DOHH2 (cell line): ENCODE results near the gene FAF2.

Experiments used
- H3F3A ChIP-seq: fragments of 200-600 bp; sonication (generic), shearing (Covaris generic); 2 replicates; pipeline ENCODE4 v1.6.0; 2016; ENCODE audit warnings: antibody characterized with exemption, mild to moderate bottlenecking; ENCODE audit not compliant: control insufficient read depth, insufficient read depth
- H3K27ac ChIP-seq: fragments of 200-600 bp; sonication (generic); 2 replicates; pipeline ENCODE4 v1.5.1; 2014; ENCODE audit warnings: low read depth, mild to moderate bottlenecking, low read length, moderate library complexity
- H3K27me3 ChIP-seq: fragments of 200-600 bp; sonication (generic); 2 replicates; pipeline ENCODE4 v1.6.1; 2014; ENCODE audit warnings: mild to moderate bottlenecking, low read length, mixed read lengths; ENCODE audit not compliant: control insufficient read depth
- H3K36me3 ChIP-seq: fragments of 200-600 bp; sonication (generic); 2 replicates; pipeline ENCODE4 v1.6.1; 2014; ENCODE audit warnings: mild to moderate bottlenecking, low read length, moderate library complexity, mixed read lengths; ENCODE audit not compliant: control insufficient read depth
- H3K4me1 ChIP-seq: fragments of 200-600 bp; sonication (generic); 2 replicates; pipeline ENCODE4 v1.6.1; 2014; ENCODE audit warnings: mild to moderate bottlenecking, low read length, mixed read lengths; ENCODE audit not compliant: control insufficient read depth
- H3K4me2 ChIP-seq: fragments of 200-600 bp; sonication (generic); 2 replicates; pipeline ENCODE4 v1.6.0; 2014; ENCODE audit warnings: mild to moderate bottlenecking, low read length, moderate library complexity
- H3K4me3 ChIP-seq: fragments of 200-600 bp; sonication (generic); 2 replicates; pipeline ENCODE4 v1.5.1; 2014; ENCODE audit warnings: mild to moderate bottlenecking, low read length, mixed read lengths
- H3K79me2 ChIP-seq: fragments of 200-600 bp; sonication (generic); 2 replicates; pipeline ENCODE4 v1.6.1; 2014; ENCODE audit warnings: mild to moderate bottlenecking, low read length, mixed read lengths; ENCODE audit not compliant: control insufficient read depth
- H3K9me2 ChIP-seq: fragments of 200-600 bp; sonication (generic); replicated peaks from 2 replicates; pipeline ENCODE4 v1.6.1; 2014; ENCODE audit warnings: mild to moderate bottlenecking, low read length, mixed read lengths; ENCODE audit not compliant: control insufficient read depth
- H3K9me3 ChIP-seq: fragments of 200-600 bp; sonication (generic); 2 replicates; pipeline ENCODE4 v1.6.1; 2014; ENCODE audit warnings: antibody characterized with exemption, low read length, mixed read lengths; ENCODE audit not compliant: control insufficient read depth, insufficient read depth
- H4K20me1 ChIP-seq: fragments of 200-600 bp; sonication (generic); 2 replicates; pipeline ENCODE4 v1.6.0; 2014; ENCODE audit warnings: low read depth, mild to moderate bottlenecking, antibody characterized with exemption, low read length, moderate library complexity; ENCODE audit not compliant: control insufficient read depth, insufficient read depth
- CTCF ChIP-seq: fragments of 200-600 bp; sonication (generic); IDR thresholded peaks from one replicate; pipeline ENCODE4 v1.5.1; 2014; ENCODE audit warnings: antibody characterized with exemption, mild to moderate bottlenecking, low read depth, low read length; ENCODE audit not compliant: poor library complexity, severe bottlenecking
- EZH2phosphoT487 ChIP-seq: fragments of 200-600 bp; sonication (generic); IDR thresholded peaks from 2 replicates; pipeline ENCODE4 v1.6.1; 2017; ENCODE audit warnings: borderline replicate concordance, mild to moderate bottlenecking, antibody characterized with exemption, low read length, moderate library complexity, mixed read lengths

Gene FAF2

GRCh38 chr5:176447978-176448608 lies at the start of gene FAF2:
TSS of gene FAF2 (plus strand) at chr5:176448385. CDS start at chr5:176448408, 23 bp downstream.
- no peak for TF ChIP-seq EZH2phosphoT487
- TF ChIP-seq CTCF, result peak; percentile 96
- Histone ChIP-seq H3K9me3 (no peaks in the 10 kb centered on the region), H3K4me2 (peak within 1 kb of the TSS; percentile 94), H3K4me1 (peaks cover 19% of the 10 kb centered on the region), H3K9me2 (no peaks in the 10 kb centered on the region), H3F3A (0 out of 2 replicates have a peak, but pooled peaks cover 2% of the 10 kb centered on the region), H3K36me3 (peaks cover 16% of the 10 kb centered on the region), H3K27ac (peak within 1 kb of the TSS; percentile 59), H3K27me3 (peaks cover 8% of the 10 kb centered on the region), H3K4me3 (peak within 1 kb of the TSS; percentile 98), H3K79me2 (peaks cover 50% of the 10 kb centered on the region), H4K20me1 (no peaks in the 10 kb centered on the region)

DNA sequence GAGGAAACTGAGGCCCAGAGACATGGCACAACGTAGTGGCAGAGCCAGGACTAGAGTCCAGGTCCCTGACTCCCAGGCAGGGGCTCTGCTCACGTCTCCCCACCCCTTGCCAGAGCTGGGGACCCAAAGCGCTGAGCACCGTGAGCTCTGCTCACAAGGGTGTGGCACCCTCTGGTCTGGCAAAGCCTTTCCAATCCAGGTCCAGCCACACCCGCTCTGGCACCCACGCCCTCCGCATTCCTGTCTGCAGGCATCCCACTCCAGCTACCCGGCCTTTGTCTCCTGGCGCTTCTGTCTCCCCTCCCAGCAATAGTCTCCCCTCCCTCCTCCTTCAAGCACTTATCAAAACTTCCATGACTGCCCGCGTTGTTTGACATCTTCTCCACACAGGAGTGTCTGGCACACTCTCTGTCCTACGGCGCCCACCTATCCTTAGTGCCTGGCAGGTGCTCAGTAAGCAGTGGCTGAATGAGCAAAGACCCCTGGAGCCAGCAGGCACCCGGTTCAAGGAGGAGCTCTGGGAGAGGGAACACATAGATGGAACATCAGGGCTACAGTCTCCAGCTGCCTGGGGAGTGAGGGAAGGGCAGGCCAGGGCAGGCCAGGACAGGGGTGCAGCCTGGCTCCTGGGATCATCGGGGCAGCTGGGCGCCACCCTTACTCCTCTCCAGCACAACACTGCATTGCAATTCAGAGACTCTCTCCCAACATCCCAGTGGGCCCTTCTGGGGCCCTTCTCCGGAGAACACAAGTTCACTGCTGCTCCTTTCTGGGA lies 47.6 kb upstream of the FAF2 start:
- H3K9me2 ChIP-seq, result no peaks in the 10 kb centered on the region
- no peaks in the 10 kb centered on the region for H3K36me3 ChIP-seq
- H3F3A ChIP-seq, result no peaks in the 10 kb centered on the region
- H3K4me1 ChIP-seq, result no peaks in the 10 kb centered on the region
- no peaks in the 10 kb centered on the region for H3K9me3 ChIP-seq
- H3K4me3 ChIP-seq, result no peak overlapping the region
- no peak for TF ChIP-seq EZH2phosphoT487
- no peaks in the 10 kb centered on the region for H3K27me3 ChIP-seq
- no peak overlapping the region for H3K4me2 ChIP-seq
- no peak overlapping the region for H3K27ac ChIP-seq
- no peaks in the 10 kb centered on the region for H3K79me2 ChIP-seq
- no peaks in the 10 kb centered on the region for H4K20me1 ChIP-seq

DNA sequence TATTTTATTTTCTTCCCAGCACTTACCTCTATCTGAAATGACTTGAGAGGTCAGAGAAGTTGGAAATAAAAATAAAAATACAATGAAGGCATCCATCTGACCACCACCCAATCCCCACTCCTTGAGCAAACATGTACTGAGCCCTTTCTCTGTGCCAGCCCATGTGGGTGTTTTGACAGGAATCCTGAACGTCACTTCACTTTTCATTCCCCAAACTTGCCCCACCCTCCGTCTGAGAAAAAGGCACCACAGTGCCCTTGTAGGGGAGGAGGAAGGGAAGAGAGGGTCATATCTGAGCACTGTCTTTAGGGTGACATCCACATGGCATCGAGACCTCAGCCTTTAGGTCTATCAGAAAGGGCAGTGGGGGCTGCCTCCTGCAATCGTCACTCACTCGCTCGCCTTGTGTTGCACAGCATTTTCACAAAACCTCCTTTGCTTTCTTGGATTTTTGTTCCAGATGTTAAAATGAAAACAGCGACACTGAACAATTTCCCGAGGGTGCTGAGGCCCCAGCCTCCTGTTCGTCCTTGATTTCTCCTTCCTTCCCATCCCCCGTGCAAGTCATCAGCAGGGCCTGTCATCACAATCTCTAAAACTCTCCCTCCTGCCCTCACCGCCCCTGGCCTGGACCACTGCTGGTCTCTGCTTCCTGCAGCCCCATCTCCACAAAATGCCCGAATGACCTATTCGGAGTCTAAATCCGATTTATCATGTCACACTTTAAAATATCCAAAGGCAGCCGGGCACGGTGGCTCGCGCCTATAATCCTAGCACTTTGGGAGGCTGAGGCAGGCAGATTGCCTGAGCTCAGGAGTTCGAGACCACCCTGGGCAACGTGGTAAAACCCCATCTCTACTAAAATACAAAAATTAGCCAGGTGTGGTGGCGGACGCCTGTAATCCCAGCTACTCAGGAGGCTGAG lies 46.6 kb upstream of the FAF2 start:
- Histone ChIP-seq H3K36me3 (no peaks in the 10 kb centered on the region), H3K4me3 (no peak overlapping the region), H3F3A (no peaks in the 10 kb centered on the region), H3K4me1 (no peaks in the 10 kb centered on the region), H3K27ac (no peak overlapping the region), H3K9me3 (no peaks in the 10 kb centered on the region), H3K9me2 (no peaks in the 10 kb centered on the region), H3K79me2 (no peaks in the 10 kb centered on the region), H4K20me1 (no peaks in the 10 kb centered on the region), H3K27me3 (no peaks in the 10 kb centered on the region), H3K4me2 (no peak overlapping the region)
- TF ChIP-seq CTCF, result no peak
- TF ChIP-seq EZH2phosphoT487, result no peak
